A549 (cell line): ENCODE data around the gene MX2. TPM values are rescaled to one million over a fixed set of nuclear protein-coding genes. Genes with fewer than 3 reads are reported as not detected.
"Not testable (repeated sequence)": the region's sequence is repeated elsewhere in the genome, so short reads cannot be mapped to it uniquely, and the experiment has no call there.

Experiments
- ATAC-seq, 2 experiments: fragments of 200-7000 bp in 1 of 2; fragments of >200 bp in 1 of 2; cut with Nextera tagmentation in 1 of 2; cut with Tn5 transposase in 1 of 2; 3 replicates each; pipeline versions ENCODE4 v1.8.0 to v1.9.1; 2018 to 2020; ENCODE audit warnings: mild to moderate bottlenecking in 1 of 2, moderate library complexity in 1 of 2
- CTCF ChIA-PET: fragments of 300-600 bp; sonication (Branson Sonifier 250); formaldehyde crosslinking; extraction: SDS; loops from one replicate; lab custom pipeline; 2021; ENCODE audit warnings: antibody characterized with exemption, inconsistent platforms; lab: Yijun Ruan, JAX
- POLR2A ChIA-PET: fragments of 350-600 bp; formaldehyde crosslinking; extraction: SDS; loops from one replicate; lab custom pipeline; 2021; ENCODE audit warnings: antibody characterized with exemption, inconsistent platforms; lab: Yijun Ruan, JAX
- DNase-seq, 2 experiments: peaks; one replicate each; pipeline versions ENCODE4 v3.0.0 to v3.0.0-alpha.2; 2011 to 2016; ENCODE audit warnings: low read depth in 1 of 2, low spot score in 1 of 2
- FAIRE-seq: peaks from 2 replicates; lab custom pipeline; 2011; peaks lifted over from hg19 to GRCh38; lab: Jason Lieb, UNC
- H3K27ac ChIP-seq, 2 experiments: fragments of >200 bp; sonication (Bioruptor Twin); formaldehyde crosslinking; 3 replicates each; pipeline ENCODE4 v1.5.1; 2016 to 2017
- H3K4me1 ChIP-seq: fragments of >200 bp; sonication (Bioruptor Twin); formaldehyde crosslinking; 3 replicates; pipeline ENCODE4 v1.6.1; 2016
- H3K4me2 ChIP-seq: fragments of >200 bp; sonication (Bioruptor Twin); formaldehyde crosslinking; 3 replicates; pipeline ENCODE4 v1.6.1; 2016
- H3K4me3 ChIP-seq: fragments of >200 bp; sonication (Bioruptor Twin); formaldehyde crosslinking; 3 replicates; pipeline ENCODE4 v1.5.1; 2016
- H3K9me3 ChIP-seq: fragments of >200 bp; sonication (Bioruptor Twin); formaldehyde crosslinking; 3 replicates; pipeline ENCODE4 v1.6.1; 2016
- CHD4 ChIP-seq: fragments of 200-600 bp; sonication (generic); IDR thresholded peaks from 2 replicates; pipeline ENCODE4 v1.6.1; 2016; ENCODE audit warnings: antibody characterized with exemption, mild to moderate bottlenecking, borderline replicate concordance
- ELK1 ChIP-seq: fragments of 150-350 bp; IDR thresholded peaks from 2 replicates; pipeline ENCODE4 v1.6.1; 2014; ENCODE audit warnings: low read depth, mild to moderate bottlenecking, low read length
- HDAC2 ChIP-seq: fragments of 200-600 bp; sonication (generic); IDR thresholded peaks from 2 replicates; pipeline ENCODE4 v1.6.1; 2016
- HMGXB4 ChIP-seq: fragments of 250-450 bp; sonication (Bioruptor Pico); IDR thresholded peaks from 2 replicates; pipeline ENCODE4 v1.5.0; 2021; ENCODE audit warnings: mild to moderate bottlenecking, moderate library complexity, borderline replicate concordance
- HOXB5 ChIP-seq: fragments of 250-450 bp; sonication (Bioruptor Pico); IDR thresholded peaks from 2 replicates; pipeline ENCODE4 v1.5.0; 2020; ENCODE audit warnings: mild to moderate bottlenecking, moderate library complexity
- MAFK ChIP-seq: fragments of 450-650 bp; IDR thresholded peaks from 2 replicates; pipeline ENCODE4 v1.6.1; 2014; ENCODE audit not compliant: partially characterized antibody
- MAZ ChIP-seq: fragments of 150-350 bp; IDR thresholded peaks from 2 replicates; pipeline ENCODE4 v1.6.1; 2014; ENCODE audit warnings: antibody characterized with exemption, low read depth, low read length, borderline replicate concordance
- MYC ChIP-seq: IDR thresholded peaks from 2 replicates; pipeline ENCODE4 v1.6.1; 2012; ENCODE audit warnings: mild to moderate bottlenecking, inconsistent platforms, low read length, improper control_type of control experiment, borderline replicate concordance
- PBX3 ChIP-seq: IDR thresholded peaks from 2 replicates; pipeline ENCODE4 v1.6.1; 2012
- RAD21 ChIP-seq, 2 experiments: fragments of >200 bp in 1 of 2; sonication (Bioruptor Twin) in 1 of 2; formaldehyde crosslinking in 1 of 2; IDR thresholded peaks in 1 of 2; conservative IDR thresholded peaks in 1 of 2; 2 replicates in 1 of 2; 3 replicates in 1 of 2; pipeline ENCODE4 v1.6.1; 2012 to 2018; ENCODE audit warnings: inconsistent platforms in 1 of 2
- RARB ChIP-seq: fragments of 250-450 bp; sonication (Bioruptor Pico); IDR thresholded peaks from 2 replicates; pipeline ENCODE4 v1.8.0; 2021; ENCODE audit warnings: mild to moderate bottlenecking, moderate library complexity
- REST ChIP-seq: fragments of 200-600 bp; sonication (generic); IDR thresholded peaks from 2 replicates; pipeline ENCODE4 v1.6.1; 2016; ENCODE audit warnings: antibody characterized with exemption, mild to moderate bottlenecking, moderate library complexity
- SREBF2 ChIP-seq: fragments of 450-650 bp; IDR thresholded peaks from 2 replicates; pipeline ENCODE4 v1.6.1; 2014; ENCODE audit warnings: mild to moderate bottlenecking, moderate library complexity
- USF2 ChIP-seq: fragments of 450-650 bp; IDR thresholded peaks from 2 replicates; pipeline ENCODE4 v1.6.1; 2014; ENCODE audit warnings: antibody characterized with exemption
- ZSCAN20 ChIP-seq: fragments of 250-450 bp; sonication (Bioruptor Pico); IDR thresholded peaks from 2 replicates; pipeline ENCODE4 v1.8.0; 2022; ENCODE audit warnings: mild to moderate bottlenecking, moderate library complexity
- WGBS: methylation state at CpG from one replicate; pipeline ENCODE4 v1.1.6; 2017; ENCODE audit errors: missing lambda C conversion rate; 5-methylcytosine and 5-hydroxymethylcytosine counted together
- polyA plus RNA-seq, 4 experiments: library from polyadenylated mRNA; depleted of rRNA in 3 of 4; stranded (reverse); fragments of >200 nt; fragmentation: RNase III in 1 of 4; extraction: RNeasy Plus Mini Kit Qiagen cat#74134 plus additional on column Dnase treatment in 1 of 4; gene quantifications; 2 replicates in 3 of 4; 3 replicates in 1 of 4; pipeline ENCODE4 v1.2.3, GENCODE V29; 2011 to 2017

The MX2 gene
- polyA plus RNA-seq, 2 of the 4 experiments (the other 2 are of a cell fraction), result not detected

DNA sequence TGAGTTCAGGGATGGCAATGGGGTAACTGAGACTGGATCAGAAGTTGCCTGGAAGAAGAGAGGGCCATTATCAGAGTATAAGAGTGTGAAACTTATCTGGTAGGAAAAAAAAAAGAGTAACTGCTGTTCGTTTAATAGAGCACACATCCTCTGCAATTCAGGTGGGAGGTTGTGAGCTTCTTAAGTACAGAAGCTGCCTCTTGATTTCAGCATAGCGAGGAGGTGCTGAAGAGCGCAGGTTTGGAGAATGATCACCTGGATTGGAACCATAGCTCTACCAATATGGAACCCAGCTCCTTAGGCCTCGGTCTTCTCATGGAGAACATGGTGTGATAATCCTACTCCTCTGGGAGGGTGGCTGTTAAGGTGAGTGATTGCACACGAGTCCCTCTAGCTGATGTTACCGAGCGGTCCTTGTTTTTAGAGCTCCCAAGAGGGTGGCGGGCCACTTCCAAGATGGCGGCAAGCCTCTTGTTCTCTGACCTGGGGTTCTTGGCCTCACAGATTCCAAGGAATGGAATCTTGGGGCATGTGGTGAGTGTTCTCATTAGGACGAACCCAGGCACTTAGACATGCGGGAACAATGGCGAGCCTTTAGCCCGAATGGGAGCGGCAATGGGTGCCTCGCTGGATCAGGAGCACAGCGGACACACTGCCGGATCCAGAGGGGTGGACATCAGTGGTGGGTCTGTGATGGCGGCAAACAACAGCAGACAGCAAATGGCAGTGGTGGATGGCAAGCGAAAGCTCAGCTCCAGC lies 60.9 kb downstream of the MX2 start:
- Histone ChIP-seq H3K27ac (no peak overlapping the region), H3K4me1 (no peaks in the 10 kb centered on the region), H3K4me2 (no peak overlapping the region), H3K9me3 (no peaks in the 10 kb centered on the region), H3K4me3 (no peak overlapping the region)
- TF ChIP-seq ZSCAN20 (CRISPR knock-in tag) (no peak), MAZ (no peak), MAFK (no peak), HOXB5 (CRISPR knock-in tag) (no peak), ELK1 (no peak), HDAC2 (no peak), SREBF2 (no peak)
- FAIRE-seq (no peak), ATAC-seq (no peak), DNase-seq (no peak)
- POLR2A ChIA-PET, result no interaction called here
- CTCF ChIA-PET, result no interaction called here
- WGBS, result 91% methylated on average over 19 of the region's 19 CpGs

GRCh38 chr21:41423305-41423636 lies 61.4 kb downstream of the MX2 start:
- FAIRE-seq, ATAC-seq, H3K9me3 ChIP-seq, POLR2A ChIA-PET, H3K4me3 ChIP-seq, H3K4me1 ChIP-seq, H3K4me2 ChIP-seq, DNase-seq, H3K27ac ChIP-seq, CTCF ChIA-PET: not testable (repeated sequence)
- WGBS, result 69% methylated on average over 5 of the region's 5 CpGs

DNA sequence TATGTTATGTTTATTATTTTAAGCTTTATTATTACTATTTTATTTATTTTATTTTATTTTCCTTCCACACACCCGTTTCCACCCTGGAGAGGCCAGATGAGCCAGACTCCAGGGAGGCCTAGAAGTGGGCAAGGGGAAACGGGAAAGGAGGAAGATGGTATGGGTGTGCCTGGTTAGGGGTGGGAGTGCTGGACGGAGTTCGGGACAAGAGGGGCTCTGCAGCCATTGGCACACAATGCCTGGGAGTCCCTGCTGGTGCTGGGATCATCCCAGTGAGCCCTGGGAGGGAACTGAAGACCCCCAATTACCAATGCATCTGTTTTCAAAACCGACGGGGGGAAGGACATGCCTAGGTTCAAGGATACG lies 63.7 kb downstream of the MX2 start:
- ATAC-seq (no peak), DNase-seq (no peak)
- H3K4me3 ChIP-seq, result peak overlapping the region; percentile 49
- peak overlapping the region in 1 of 2 experiments; percentile 71; a peak in 2 of 6 replicates for H3K27ac ChIP-seq
- TF ChIP-seq HDAC2 (no peak), REST (no peak), ELK1 (no peak), HMGXB4 (CRISPR knock-in tag) (no peak), CHD4 (no peak), MYC (no peak), RARB (CRISPR knock-in tag) (no peak), USF2 (no peak), PBX3 (no peak), RAD21 (conservative IDR thresholded peaks at IDR 0.05 in 1 of 2, IDR thresholded peaks at IDR 0.05 in 1 of 2) (no peak), HOXB5 (CRISPR knock-in tag) (no peak)
- TF ChIP-seq, all 56 proteins: peak for 0
- H3K4me2 ChIP-seq, result peak overlapping the region; percentile 84
- no peak for FAIRE-seq
- POLR2A ChIA-PET, result no interaction called here
- WGBS, result 84% methylated on average over 7 of the region's 7 CpGs
- no peaks in the 10 kb centered on the region for H3K9me3 ChIP-seq
- H3K4me1 ChIP-seq, result no peaks in the 10 kb centered on the region
- CTCF ChIA-PET, result no interaction called here
